Thymus (tissue), 11 donors: ENCODE measurements around the gene ORMDL2. TPM values are rescaled to one million over a fixed set of nuclear protein-coding genes. Genes with fewer than 3 reads are reported as not detected.
"Not testable (repeated sequence)": the region's sequence is repeated elsewhere in the genome, so short reads cannot be mapped to it uniquely, and the experiment has no call there.

ENCODE experiments used
- DNase-seq, 9 donors: peaks; one replicate each; pipeline ENCODE4 v3.0.0-alpha.2; 2013; ENCODE audit warnings: low spot score in 9 of 9, low read depth in 6 of 9, missing footprints in 1 of 9
- H3K27ac ChIP-seq, 2 donors: one replicate each; pipeline ENCODE4 v1.5.1; 2013; ENCODE audit warnings: control low read depth in 1 of 2, low read depth in 1 of 2, low read length in 1 of 2, mild to moderate bottlenecking in 1 of 2, moderate library complexity in 1 of 2
- H3K27me3 ChIP-seq, 2 donors: one replicate each; pipeline ENCODE4 v1.5.1; 2013; ENCODE audit warnings: low read length in 1 of 2; ENCODE audit not compliant: control insufficient read depth in 2 of 2, insufficient read depth in 1 of 2
- H3K36me3 ChIP-seq, 2 donors: one replicate each; pipeline ENCODE4 v1.5.1; 2013; ENCODE audit warnings: low read length in 1 of 2, mild to moderate bottlenecking in 1 of 2, moderate library complexity in 1 of 2; ENCODE audit not compliant: control insufficient read depth in 2 of 2, insufficient read depth in 2 of 2
- H3K4me1 ChIP-seq, 2 donors: one replicate each; pipeline ENCODE4 v1.5.1; 2013; ENCODE audit warnings: low read length in 2 of 2; ENCODE audit not compliant: control insufficient read depth in 2 of 2, insufficient read depth in 2 of 2
- H3K4me3 ChIP-seq, 2 donors: one replicate each; pipeline ENCODE4 v1.5.1; 2013; ENCODE audit warnings: low read length in 2 of 2, control low read depth in 1 of 2, mild to moderate bottlenecking in 1 of 2
- H3K9me3 ChIP-seq, 2 donors: one replicate each; pipeline ENCODE4 v1.5.1; 2013; ENCODE audit warnings: low read length in 1 of 2, mild to moderate bottlenecking in 1 of 2; ENCODE audit not compliant: control insufficient read depth in 2 of 2, insufficient read depth in 1 of 2
- WGBS: extraction: QIAGEN DNeasy Blood & Tissue Kit; methylation state at CpG from one replicate; pipeline ENCODE4 v1.1.7; 2013; 5-methylcytosine and 5-hydroxymethylcytosine counted together
- polyA plus RNA-seq: library from polyadenylated mRNA; stranded (reverse); fragments of 200-250 nt; gene quantifications from one replicate; pipeline ENCODE4 v1.2.3, GENCODE V29; 2013
- total RNA-seq: library from RNA; stranded (reverse); fragments of 120-200 nt; gene quantifications from one replicate; pipeline ENCODE4 v1.2.4, GENCODE V29; 2013
- donor health status: healthy.

The ORMDL2 gene
- total and polyA plus RNA-seq, 2 donors = 32.9 to 36.3 TPM

GRCh38 chr12:55861396-55861795 lies 43.6 kb downstream of the ORMDL2 start:
- 97% methylated on average over 8 of the region's 8 CpGs for WGBS
- Histone ChIP-seq H3K27me3 (no peaks in the 10 kb centered on the region), H3K4me3 (no peak overlapping the region), H3K36me3 (no peaks in the 10 kb centered on the region), H3K27ac (no peak overlapping the region), H3K4me1 (no peaks in the 10 kb centered on the region), H3K9me3 (peaks cover 0 to 6% of the 10 kb centered on the region in 2 donors)
- no peak for DNase-seq

- peaks cover 0 to 6% of the 10 kb centered on the region in 2 donors for H3K9me3 ChIP-seq
- H3K36me3 ChIP-seq = no peaks in the 10 kb centered on the region
- no peaks in the 10 kb centered on the region for H3K27me3 ChIP-seq
- WGBS = 96% methylated on average over 3 of the region's 3 CpGs
- DNase-seq = no peak
- no peak overlapping the region for H3K27ac ChIP-seq
- H3K4me3 ChIP-seq = no peak overlapping the region
- no peaks in the 10 kb centered on the region for H3K4me1 ChIP-seq
Observed at GRCh38 chr12:55861871-55862270, 44.0 kb downstream of the ORMDL2 start.

GRCh38 chr12:55862286-55862685 lies 44.4 kb downstream of the ORMDL2 start:
- Histone ChIP-seq H3K27me3 (no peaks in the 10 kb centered on the region), H3K9me3 (peaks cover 0 to 6% of the 10 kb centered on the region in 2 donors), H3K4me3 (no peak overlapping the region), H3K27ac (no peak overlapping the region), H3K36me3 (no peaks in the 10 kb centered on the region), H3K4me1 (no peaks in the 10 kb centered on the region)
- DNase-seq = no peak

- H3K4me3 ChIP-seq, H3K36me3 ChIP-seq, H3K27me3 ChIP-seq, H3K27ac ChIP-seq, H3K4me1 ChIP-seq, H3K9me3 ChIP-seq, DNase-seq: not testable (repeated sequence)
- WGBS = 97% methylated on average over 13 of the region's 13 CpGs
Observed at GRCh38 chr12:55862931-55863330, 45.1 kb downstream of the ORMDL2 start.

GRCh38 chr12:55865327-55865726 lies 47.5 kb downstream of the ORMDL2 start:
- Histone ChIP-seq H3K4me1 (no peaks in the 10 kb centered on the region), H3K27ac (no peak overlapping the region), H3K9me3 (peaks cover 0 to 6% of the 10 kb centered on the region in 2 donors), H3K27me3 (no peaks in the 10 kb centered on the region), H3K4me3 (no peak overlapping the region), H3K36me3 (no peaks in the 10 kb centered on the region)
- DNase-seq = no peak
- WGBS = 97% methylated on average over 2 of the region's 2 CpGs

- not testable (repeated sequence) for H3K4me1 ChIP-seq, H3K27me3 ChIP-seq, H3K36me3 ChIP-seq, H3K4me3 ChIP-seq, H3K9me3 ChIP-seq, DNase-seq, H3K27ac ChIP-seq
- WGBS = 98% methylated on average over 3 of the region's 3 CpGs
Observed at GRCh38 chr12:55866454-55867004, 48.7 kb downstream of the ORMDL2 start.

Other genes starting within 250 kb of the ORMDL2 start
- not detected for gene OR2AP1, start 245.6 kb upstream of the ORMDL2 start, total RNA-seq
- 0.02 TPM for gene OR2AP1, start 245.6 kb upstream of the ORMDL2 start, polyA plus RNA-seq
- gene OR10P1, start 181.1 kb upstream of the ORMDL2 start, total RNA-seq = not detected
- 0.05 TPM for gene OR10P1, start 181.1 kb upstream of the ORMDL2 start, polyA plus RNA-seq
- gene ITGA7, start 110.1 kb upstream of the ORMDL2 start, total RNA-seq = 2.8 TPM
- 18.7 TPM for gene ITGA7, start 110.1 kb upstream of the ORMDL2 start, polyA plus RNA-seq
- gene BLOC1S1, start 102.0 kb upstream of the ORMDL2 start, total RNA-seq = 168 TPM
- 190 TPM for gene BLOC1S1, start 102.0 kb upstream of the ORMDL2 start, polyA plus RNA-seq
- gene RDH5, start 97.6 kb upstream of the ORMDL2 start, total RNA-seq = 1.8 TPM
- 7.6 TPM for gene RDH5, start 97.6 kb upstream of the ORMDL2 start, polyA plus RNA-seq
- 221 TPM for gene CD63, start 89.0 kb upstream of the ORMDL2 start, total RNA-seq
- gene CD63, start 89.0 kb upstream of the ORMDL2 start, polyA plus RNA-seq = 598 TPM
- 1.9 TPM for gene GDF11, start 74.9 kb upstream of the ORMDL2 start, total RNA-seq
- gene GDF11, start 74.9 kb upstream of the ORMDL2 start, polyA plus RNA-seq = 2.8 TPM
- gene SARNP, start 317 bp upstream of the ORMDL2 start, total RNA-seq = 141 TPM
- 112 TPM for gene SARNP, start 317 bp upstream of the ORMDL2 start, polyA plus RNA-seq
- 35.5 TPM for gene DNAJC14, start 11.5 kb downstream of the ORMDL2 start, total RNA-seq
- 22.2 TPM for gene DNAJC14, start 11.5 kb downstream of the ORMDL2 start, polyA plus RNA-seq
- 4.5 TPM for gene MMP19, start 24.9 kb downstream of the ORMDL2 start, total RNA-seq
- 19.9 TPM for gene MMP19, start 24.9 kb downstream of the ORMDL2 start, polyA plus RNA-seq
- 39.0 TPM for gene PYM1, start 109.9 kb downstream of the ORMDL2 start, total RNA-seq
- gene PYM1, start 109.9 kb downstream of the ORMDL2 start, polyA plus RNA-seq = 57.9 TPM
- gene DGKA, start 113.1 kb downstream of the ORMDL2 start, total RNA-seq = 326 TPM
- 381 TPM for gene DGKA, start 113.1 kb downstream of the ORMDL2 start, polyA plus RNA-seq
- gene PMEL, start 148.0 kb downstream of the ORMDL2 start, total RNA-seq = 0.28 TPM
- 0.94 TPM for gene PMEL, start 148.0 kb downstream of the ORMDL2 start, polyA plus RNA-seq
- 67.2 TPM for gene CDK2, start 148.8 kb downstream of the ORMDL2 start, total RNA-seq
- 22.3 TPM for gene CDK2, start 148.8 kb downstream of the ORMDL2 start, polyA plus RNA-seq
- 39.7 TPM for gene RAB5B, start 156.0 kb downstream of the ORMDL2 start, total RNA-seq
- 63.1 TPM for gene RAB5B, start 156.0 kb downstream of the ORMDL2 start, polyA plus RNA-seq
- gene SUOX, start 179.2 kb downstream of the ORMDL2 start, total RNA-seq = 9.4 TPM
- gene SUOX, start 179.2 kb downstream of the ORMDL2 start, polyA plus RNA-seq = 11.6 TPM
- gene IKZF4, start 203.0 kb downstream of the ORMDL2 start, total RNA-seq = 1.7 TPM
- gene IKZF4, start 203.0 kb downstream of the ORMDL2 start, polyA plus RNA-seq = 2.7 TPM
- 386 TPM for gene RPS26, start 223.9 kb downstream of the ORMDL2 start, total RNA-seq
- gene RPS26, start 223.9 kb downstream of the ORMDL2 start, polyA plus RNA-seq = 2,654 TPM